ENCODE measurements around the gene SLK.

Gene SLK

GRCh38 chr10:103966671-103967447 lies at the start of gene SLK:
SLK (plus strand) TSS chr10:103967140; CDS start chr10:103967746, 606 bp downstream.
- DNase-seq: peak; percentile 96

- DNase-seq: peak; percentile 48
Observed at GRCh38 chr10:103917302-103918052, 49.5 kb upstream of the SLK start.

- peak; percentile 98 for DNase-seq
Observed at GRCh38 chr10:103918053-103918846, 48.7 kb upstream of the SLK start, which contains the start of gene STN1. STN1 (minus strand) TSS chr10:103918184; CDS start chr10:103917594, 590 bp downstream.

- DNase-seq: no peak
Observed at GRCh38 chr10:103919648-103920025, 47.3 kb upstream of the SLK start.

GRCh38 chr10:103921248-103921647 lies 45.7 kb upstream of the SLK start:
- no peak for DNase-seq

GRCh38 chr10:103921750-103922195 lies 45.2 kb upstream of the SLK start:
- DNase-seq: peak; percentile 63

GRCh38 chr10:103922659-103923058 lies 44.3 kb upstream of the SLK start:
- DNase-seq: no peak

GRCh38 chr10:103923502-103923901 lies 43.4 kb upstream of the SLK start:
- no peak for DNase-seq

GRCh38 chr10:103925591-103925990 lies 41.3 kb upstream of the SLK start:
- no peak for DNase-seq

GRCh38 chr10:103926722-103927319 lies 40.1 kb upstream of the SLK start:
- DNase-seq: no peak

- DNase-seq: no peak
Observed at GRCh38 chr10:103928784-103929183, 38.2 kb upstream of the SLK start.

GRCh38 chr10:103929381-103929921 lies 37.5 kb upstream of the SLK start:
- no peak for DNase-seq

- DNase-seq: no peak
Observed at GRCh38 chr10:103930449-103930848, 36.5 kb upstream of the SLK start.

- DNase-seq: no peak
Observed at GRCh38 chr10:103930881-103931280, 36.1 kb upstream of the SLK start.

- no peak for DNase-seq
Observed at GRCh38 chr10:103931603-103932002, 35.3 kb upstream of the SLK start.

- no peak for DNase-seq
Observed at GRCh38 chr10:103932271-103932670, 34.7 kb upstream of the SLK start.

GRCh38 chr10:103932971-103933370 lies 34.0 kb upstream of the SLK start:
- no peak for DNase-seq

GRCh38 chr10:103933557-103934121 lies 33.3 kb upstream of the SLK start:
- DNase-seq: no peak

- no peak for DNase-seq
Observed at GRCh38 chr10:103934308-103934707, 32.6 kb upstream of the SLK start.

- DNase-seq: no peak
Observed at GRCh38 chr10:103936022-103936421, 30.9 kb upstream of the SLK start.

- no peak for DNase-seq
Observed at GRCh38 chr10:103939522-103939921, 27.4 kb upstream of the SLK start.

GRCh38 chr10:103941801-103942200 lies 25.1 kb upstream of the SLK start:
- DNase-seq: no peak
